Activated effector memory CD4-positive, alpha-beta T cell treated with anti-CD3 and anti-CD28 coated beads, Interleukin-2, amount 50 U/mL, for 16 hours (primary cell): ENCODE results near the gene NCEH1.

Experiments
- DNase-seq: peaks from one replicate; pipeline ENCODE4 v3.0.0-alpha.2; 2020

Gene NCEH1

DNA sequence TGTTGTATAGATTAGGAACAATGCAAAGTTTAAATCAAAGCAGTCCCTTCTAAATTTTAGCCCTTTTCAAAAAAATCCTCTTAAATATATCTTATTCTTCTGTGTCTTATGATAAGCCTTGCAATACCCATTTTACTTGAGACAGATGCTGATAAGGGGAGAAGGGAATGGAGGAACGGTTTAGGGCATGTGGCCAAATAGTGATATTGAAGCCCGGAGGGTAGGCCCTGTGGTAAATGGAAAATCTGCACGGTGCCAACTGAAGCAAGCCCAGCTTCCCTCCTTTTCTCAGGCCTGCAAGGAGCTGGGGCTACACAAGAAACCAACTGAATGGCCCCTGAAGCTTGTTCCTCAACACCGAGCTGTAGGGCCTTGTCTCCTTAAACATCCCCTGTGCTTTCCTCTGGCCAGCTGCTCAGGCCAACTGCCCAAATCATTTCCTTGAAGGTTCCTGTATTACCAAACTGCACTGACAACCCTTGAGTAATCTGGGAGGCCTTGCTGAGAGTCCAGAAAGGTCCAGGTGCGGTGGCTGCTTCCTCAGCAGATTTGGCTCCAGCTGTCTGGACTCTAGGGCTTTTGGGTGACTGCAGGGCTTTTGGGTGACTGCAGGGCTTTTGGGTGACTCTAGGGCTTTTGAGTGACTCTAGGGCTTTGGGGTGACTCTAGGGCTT is 67.2 kb downstream of the NCEH1 start:
- DNase-seq = no peak

DNA sequence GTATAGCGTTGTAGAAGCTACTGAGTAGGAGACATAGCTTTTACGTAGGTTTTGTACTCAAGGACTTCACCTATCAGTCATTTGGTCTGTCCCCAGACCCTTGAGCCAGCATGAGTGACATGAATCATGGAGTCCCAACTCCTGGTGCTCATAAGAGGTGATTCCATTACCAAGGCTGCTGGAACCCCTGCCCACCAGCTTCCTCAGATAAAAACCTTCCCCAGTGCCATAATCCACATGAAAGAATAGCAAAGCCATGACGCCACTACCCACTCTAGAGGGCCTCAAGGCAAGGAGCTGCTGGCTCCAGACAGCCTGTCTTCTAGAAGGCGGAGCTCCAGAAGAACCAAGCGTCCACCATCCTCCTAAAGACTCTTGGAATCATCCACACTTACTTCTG is 69.6 kb downstream of the NCEH1 start:
- no peak for DNase-seq

DNA sequence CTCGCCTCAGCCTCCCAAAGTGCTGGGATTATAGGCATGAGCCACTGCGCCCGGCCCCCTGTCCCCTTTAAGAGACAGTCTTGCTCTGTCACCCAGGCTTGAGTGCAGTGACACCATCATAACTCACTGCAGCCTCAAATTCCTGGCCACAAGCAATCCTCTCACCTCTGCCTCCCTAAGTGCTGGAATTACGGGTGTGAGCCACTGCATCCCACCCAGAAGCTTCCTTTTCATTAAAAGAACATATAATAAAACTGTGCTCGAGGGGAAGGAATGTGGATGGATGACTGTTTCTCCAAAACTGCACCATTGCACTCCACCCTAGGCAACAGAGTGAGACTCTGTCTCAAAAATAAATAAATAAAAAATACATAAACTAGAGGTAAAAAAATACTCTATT is 70.1 kb downstream of the NCEH1 start:
- no peak for DNase-seq

DNA sequence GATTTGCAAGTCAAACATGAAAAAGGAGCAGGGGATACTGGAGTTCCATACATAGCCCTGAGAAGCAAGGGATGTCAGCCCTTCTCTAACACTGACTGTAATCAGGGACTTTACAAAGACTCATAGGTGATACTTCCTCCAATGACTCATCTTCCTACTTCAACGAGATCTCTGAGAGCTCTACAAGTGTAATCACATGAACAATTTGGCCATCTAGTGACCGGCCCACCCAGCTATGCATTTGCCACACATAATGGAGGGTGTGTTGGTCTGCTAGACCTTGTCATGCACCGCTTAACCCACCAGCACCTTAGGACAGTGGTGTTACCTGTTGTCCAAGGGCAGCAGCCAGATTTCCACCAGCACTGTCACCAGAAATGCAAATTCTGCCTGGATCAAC is 75.3 kb downstream of the NCEH1 start:
- DNase-seq = no peak

DNA sequence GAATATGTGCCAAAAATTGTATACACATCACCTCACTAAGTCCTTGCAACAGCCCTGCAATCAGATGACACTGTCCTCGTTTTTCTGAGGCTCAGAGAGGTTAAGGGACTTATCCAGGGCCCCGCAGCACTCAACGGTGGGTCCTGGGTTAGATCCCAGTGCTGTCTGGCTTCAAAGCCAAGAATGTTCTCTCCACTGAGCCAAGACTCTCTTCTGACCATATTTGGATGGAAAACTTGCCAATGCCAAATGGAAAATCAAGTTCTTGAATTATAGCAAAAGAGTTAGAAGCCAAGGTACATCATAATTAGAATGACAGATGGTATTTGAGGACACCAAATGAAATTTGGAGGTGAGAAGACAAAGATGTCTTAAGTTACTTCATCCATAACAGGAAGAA is 75.9 kb downstream of the NCEH1 start:
- no peak for DNase-seq

DNA sequence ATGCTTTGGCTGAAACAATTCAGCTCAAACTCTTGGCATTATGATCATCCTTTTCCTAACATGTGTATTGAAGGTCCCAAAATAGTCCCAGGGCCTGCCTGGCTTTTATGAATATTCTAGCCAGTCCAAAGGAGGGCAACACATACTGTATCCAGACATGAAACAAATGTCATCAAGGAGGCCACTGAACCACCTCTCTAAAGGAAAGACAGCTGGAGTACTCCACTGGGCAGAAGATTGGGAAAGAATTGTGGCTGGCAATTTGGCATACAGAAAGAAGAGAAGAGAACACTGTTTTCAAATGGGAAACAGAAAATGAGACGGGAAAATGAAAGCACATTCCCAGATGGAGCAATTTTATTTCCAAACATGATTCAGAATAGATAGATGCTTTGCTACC is 80.6 kb downstream of the NCEH1 start:
- DNase-seq = no peak

DNA sequence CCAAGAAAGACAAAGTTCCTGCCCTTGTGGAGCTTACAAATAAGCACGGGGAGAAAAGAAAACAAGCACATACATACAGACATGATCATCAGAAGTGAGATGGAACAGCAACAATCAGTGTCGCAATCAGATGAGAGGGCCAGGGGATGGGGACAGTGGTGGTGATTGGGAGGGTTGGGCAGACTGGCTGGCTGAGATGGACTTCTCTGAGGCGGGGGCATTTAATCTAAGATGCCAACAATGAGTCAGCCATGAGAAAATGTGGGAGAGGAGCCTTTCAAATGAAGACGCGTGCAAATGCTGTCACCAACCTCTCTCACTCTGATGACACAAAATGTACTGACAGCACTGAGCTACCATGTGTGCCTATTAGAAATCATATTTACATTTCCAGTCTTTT is 81.4 kb downstream of the NCEH1 start:
- DNase-seq = no peak

DNA sequence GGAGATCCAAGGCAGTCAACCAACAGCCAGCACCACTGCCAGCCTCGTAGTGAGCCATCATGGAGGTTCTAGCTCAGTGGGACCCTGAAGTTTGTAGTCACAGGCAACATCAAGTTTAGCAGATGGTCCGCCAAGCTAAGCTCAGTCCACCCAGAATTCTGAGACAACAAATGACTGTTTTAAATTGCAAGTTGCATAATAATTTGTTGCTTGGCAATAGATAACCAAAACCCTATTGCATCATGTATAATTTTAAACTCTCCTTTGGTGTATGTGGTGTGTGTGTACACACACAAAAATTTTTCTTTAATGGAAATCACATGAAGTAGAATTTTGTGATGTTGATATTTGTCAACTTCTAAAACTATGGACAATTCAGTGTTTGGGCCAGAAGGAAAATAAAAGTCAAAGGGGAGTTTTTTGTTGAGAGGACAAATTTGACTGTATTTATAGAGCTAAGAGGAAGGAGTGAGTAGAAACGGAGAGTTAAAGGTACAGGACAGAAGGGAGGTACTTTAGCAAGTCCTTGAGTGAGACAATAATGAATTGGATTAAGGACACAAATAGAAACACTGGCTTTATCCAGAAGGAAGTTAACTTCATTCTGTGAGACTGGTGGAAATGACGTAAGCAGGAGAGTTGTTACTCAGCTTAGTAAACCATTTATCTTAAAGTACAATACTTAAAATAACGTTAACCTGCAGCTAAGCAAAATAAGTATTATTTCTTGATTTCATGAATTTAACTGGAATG is 83.6 kb downstream of the NCEH1 start:
- DNase-seq = no peak

DNA sequence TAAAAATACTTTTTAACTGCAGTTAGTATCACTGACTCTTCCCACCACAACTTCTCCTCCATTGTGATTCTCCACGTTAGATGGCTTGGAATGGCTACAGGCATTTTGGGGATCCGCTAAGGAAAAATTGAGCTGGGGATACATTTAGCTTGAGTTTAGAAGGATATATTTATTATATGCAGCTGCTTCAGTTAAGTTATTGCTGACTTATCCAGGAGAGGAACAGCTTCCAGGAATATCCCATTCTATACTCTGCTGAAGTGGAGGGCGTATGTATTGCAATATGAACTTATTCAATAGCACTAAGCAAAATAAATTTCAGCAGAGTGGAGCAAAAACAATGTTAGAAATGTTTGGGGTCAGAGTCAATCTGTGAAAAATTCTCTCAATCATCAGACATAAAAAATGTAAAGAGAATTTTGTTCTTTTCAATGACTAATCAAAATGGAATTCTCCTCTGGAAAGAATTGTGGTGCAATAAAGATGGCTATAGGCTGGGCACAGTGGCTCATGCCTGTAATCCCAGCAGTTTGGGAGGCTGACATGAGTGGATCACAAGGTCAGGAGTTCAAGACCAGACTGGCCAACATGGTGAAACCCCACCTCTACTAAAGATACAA is 84.7 kb downstream of the NCEH1 start:
- DNase-seq = no peak

DNA sequence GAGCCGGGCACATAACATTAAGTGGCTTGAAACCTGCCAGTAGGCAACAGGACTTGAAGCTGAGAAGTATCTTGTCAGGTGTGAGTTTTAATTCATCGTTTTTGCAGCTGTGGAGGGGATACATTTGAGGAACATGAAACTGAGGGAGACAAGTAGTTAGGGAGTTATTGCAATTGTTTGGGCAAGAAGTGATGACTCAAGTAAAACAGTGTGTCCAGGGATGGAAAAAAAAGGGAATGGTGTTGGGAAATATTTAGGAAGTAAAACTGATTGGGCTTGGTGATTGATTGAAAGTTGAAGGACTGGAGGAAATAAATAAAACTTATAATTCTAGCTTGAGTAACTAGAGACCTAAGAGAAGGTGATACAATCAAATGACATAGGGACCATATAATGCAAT is 85.5 kb downstream of the NCEH1 start:
- DNase-seq = no peak

DNA sequence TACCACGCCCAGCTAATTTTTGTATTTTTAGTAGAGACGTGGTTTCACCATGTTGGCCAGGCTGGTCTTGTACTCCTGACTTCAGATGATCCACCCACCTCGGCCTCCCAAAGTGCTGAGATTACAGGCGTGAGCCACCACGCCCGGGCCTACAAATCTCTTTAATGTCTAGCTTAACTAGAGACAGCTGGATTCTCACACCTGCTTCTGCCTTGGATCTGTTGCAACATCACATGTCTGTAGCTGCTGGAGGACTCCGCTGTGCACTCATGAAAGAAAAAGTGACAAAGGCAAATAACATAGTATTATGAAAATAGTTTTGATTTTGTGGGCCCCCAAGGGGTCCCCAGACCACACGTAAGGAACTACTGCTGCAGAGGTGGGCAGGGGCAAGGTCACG is 85.9 kb downstream of the NCEH1 start:
- no peak for DNase-seq

DNA sequence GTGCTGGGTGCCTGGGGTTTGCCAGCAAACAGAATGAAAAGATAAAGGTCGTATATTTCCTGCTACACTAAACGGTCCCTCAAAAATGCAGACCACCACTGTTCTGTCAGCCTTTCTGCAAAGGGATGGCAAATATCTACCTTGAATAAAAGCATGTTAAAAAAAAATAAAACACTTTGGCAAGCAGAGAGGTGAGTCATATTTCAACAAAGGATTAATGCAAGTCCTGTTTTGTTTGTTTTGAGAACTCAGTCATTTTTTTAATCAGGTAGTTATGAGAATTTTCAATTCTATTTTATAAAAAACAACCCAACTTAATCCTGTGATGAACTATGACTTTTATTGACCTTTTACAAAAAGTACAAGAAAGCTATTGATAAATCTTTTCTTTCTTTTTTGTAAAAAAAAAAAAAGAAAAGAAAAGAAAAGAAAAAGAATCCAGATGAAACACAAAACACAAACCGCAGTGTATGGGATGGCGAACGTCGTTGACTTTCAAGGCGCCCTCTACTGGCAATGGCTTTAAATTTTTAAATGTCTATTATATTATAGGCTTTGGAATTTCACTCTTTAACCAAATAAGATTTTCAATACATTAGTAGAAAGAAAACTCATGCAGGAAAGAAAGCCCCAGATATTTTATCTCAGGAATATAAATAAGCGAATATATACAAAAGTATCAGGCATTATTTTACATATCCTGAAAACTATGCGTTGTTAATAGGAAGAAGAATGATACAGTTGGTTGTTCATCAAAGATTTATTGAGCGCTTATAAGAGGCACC is 87.8 kb downstream of the NCEH1 start:
- DNase-seq = peak; percentile 74

DNA sequence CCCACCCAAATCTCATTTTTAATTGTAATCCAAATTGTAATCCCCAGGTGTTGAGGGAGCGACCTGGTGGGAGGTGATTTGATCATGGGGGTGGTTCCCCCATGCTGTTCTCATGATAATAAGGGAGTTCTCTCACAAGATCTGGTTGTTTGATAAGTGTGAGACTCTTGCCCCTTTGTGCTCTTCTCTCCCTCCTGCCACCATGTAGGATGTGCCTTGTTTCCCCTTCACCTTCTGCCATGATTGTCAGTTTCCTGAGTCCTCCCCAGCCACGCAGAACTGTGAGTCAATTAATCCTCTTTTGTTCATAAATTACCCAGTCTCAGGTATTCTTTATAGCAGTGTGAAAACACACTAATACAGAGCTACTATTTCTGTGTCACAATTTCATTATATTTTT is 88.7 kb downstream of the NCEH1 start:
- no peak for DNase-seq

DNA sequence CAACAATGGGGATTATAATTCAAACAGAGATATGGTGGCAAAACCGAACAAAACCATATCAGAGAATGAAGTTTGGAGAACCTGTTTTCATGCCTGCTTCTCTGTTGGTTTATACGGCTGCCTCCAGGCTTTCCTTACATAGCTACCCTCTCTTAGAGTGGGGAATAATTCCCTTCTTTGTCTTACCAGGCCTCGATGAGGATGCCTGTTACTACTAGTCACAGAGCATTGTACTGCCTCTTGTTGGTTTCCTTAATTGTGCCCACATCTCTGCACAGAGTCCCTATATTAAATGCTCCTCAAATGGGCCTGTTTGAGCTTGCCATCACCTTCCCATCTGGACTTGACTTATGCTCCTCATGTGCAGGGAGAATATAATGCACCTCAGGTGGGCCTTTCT is 92.9 kb downstream of the NCEH1 start:
- DNase-seq = no peak

DNA sequence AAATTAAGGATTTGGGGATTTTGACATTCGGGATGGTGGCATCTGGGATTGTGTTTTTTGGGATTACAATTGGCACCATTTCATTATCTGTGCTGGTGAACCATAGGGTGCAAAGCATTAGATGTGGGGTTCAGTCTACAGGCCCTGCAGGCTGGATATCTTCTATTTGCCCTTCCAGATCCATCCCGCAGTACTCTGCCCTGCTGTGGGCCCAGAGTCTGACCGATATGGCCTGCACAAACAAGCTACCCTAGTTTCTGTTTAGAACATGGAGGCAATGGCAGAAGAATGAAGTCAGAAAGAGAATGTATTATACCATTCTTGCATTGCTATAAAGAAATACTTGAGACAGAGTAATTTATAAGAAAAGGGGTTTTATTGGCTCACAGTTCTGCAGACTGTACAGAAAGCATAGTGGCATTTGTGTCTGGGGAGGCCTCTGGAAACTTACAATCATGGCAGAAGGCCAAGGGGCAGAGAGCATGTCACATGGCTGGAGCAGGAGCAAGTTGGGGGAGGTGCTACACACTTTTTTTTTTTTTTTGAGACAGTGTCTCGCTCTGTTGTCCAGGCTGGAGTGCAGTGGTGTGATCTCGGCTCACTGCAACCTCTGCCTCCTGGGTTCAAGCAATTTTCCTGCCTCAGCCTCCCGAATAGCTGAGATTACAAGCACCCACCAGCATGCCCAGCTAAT is 93.7 kb downstream of the NCEH1 start:
- no peak for DNase-seq

DNA sequence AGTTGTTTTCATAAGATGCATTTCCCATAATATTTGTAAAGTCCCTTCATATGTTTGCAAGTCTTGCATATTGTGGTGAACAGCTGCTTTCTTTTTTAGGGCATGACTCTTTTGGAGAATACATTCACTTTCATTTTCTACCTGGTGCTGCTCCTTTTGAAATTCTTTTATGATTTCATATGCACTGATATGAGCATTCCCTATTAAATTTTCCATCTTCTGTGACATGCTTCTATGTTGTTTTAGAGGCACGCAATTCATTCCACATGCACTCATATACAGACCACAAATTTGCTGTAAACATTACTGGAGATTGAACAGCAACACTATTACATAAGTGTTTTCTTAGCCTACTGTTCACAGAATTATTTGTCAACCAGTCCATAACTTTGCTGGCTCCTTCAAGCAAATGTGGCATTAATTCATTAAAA is 94.8 kb downstream of the NCEH1 start:
- no peak for DNase-seq

DNA sequence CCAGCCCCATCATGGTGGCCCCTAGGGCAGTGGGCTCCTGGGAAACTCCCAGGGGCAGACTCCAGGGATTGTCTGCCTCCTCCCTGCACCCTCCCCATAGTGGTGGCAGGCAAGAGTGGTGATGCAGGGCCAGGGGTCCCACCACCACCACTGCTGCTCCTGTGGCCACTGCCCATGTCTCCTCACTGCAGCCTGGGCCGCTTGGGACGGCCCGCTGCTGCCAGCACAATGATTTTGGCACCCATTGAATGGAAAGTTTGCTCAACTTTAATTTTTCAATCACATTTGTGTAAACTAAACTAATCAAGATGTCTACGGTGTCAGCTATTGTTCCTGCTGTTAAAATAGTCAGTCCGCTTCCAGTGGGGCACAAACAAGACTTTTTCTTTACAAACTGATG is 95.6 kb downstream of the NCEH1 start:
- no peak for DNase-seq

DNA sequence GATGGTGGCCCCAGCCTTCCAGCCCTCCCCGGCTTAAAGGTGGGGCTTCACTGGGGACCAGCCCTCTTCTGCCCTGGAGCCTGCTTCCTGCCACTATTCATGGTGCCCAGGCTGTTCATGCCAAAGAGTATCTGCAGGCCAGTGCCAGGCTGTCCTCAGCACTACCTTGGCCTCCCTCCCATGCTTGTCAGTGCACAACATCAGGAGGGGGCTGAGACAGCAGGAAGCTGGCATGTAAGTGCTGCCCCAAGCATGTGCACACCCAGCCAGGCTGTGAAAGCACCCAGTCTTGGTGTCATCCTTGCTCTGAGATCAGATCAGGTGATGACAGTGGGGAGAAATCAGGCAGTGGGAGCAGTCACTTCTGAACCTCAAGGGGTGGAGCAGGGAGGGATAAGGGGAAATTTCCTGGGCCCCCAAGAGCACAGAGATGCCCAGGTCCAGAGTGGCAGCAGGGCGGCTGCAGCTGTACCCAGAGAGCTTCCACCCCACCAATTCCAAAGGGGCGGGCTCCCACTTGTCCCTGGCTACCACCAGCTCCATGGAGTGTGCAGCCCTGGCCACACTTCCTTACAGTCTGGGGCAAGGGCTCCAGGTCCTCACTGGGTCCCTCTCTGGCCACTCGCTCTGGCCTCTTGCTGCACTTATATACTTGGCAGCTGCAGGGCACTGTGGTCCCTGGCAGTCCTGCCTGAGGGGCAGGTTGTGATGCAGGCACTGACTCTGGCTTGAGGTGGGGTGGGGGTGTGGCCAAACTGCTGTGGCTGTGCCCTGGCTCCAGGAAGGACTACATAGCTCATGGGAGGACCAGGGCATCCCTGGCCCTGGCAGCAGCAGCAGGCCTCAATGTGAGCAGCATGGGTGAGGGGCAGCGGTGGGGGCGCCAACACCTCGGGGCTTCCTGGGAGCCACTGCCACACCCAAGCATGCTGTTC is 96.3 kb downstream of the NCEH1 start:
- DNase-seq = no peak

DNA sequence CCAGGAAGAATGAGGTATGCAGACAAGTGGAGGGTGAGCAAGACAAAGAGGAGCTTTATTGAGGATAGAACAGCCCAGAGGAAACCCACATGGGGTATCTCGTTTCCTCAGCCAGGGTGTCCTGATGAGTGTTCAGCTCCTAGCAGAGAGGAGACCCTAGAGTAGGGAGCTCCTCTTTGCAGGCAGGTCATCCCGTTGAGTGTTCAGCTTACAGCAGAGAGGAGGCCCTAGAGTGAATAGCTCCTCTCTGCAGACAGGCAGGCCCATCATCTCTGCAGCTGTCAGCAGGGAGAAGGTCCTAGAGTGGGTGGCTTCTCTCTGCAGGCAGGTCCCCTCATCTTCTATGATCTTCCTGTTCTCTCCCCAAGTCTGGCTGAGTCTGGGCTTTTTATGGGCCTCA is 97.0 kb downstream of the NCEH1 start:
- DNase-seq = no peak

DNA sequence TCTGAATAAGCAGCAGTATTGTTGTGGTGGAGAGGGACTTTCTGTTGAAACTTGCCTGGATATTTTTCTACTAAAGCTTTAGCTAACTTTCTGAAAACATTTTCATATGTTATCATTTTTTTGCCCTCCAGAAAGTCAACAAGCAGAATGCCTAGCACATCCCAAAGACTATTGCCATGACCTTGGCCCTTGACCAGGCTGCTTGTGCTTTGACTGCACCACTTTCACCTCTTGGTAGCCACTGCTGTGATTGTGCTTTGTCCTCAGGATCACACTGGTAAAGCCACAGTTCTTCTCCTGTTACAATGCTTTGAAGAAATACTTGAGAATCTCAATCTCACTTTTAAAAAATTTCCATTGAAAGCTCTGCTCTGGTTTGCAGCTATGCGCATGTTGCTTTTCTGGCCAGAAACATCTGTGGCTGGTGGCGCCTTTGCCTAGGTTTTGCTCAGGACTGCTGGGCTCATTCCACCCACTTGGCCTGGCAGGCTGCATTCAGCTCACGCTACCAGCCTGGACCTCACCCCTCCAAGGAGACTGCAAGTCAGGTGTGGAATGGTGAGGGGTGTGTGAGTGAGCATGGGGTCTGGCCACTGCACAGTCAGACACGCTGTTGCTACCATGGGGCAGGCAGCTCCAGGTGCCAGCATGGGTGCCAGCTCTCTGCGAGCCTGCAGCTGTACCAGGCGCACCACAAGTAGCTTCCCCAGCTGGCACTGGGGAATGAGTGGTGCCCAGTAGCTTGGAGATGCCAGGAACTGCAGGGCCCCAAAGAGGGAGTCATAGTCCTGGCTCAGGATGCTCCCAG is 97.8 kb downstream of the NCEH1 start:
- no peak for DNase-seq

DNA sequence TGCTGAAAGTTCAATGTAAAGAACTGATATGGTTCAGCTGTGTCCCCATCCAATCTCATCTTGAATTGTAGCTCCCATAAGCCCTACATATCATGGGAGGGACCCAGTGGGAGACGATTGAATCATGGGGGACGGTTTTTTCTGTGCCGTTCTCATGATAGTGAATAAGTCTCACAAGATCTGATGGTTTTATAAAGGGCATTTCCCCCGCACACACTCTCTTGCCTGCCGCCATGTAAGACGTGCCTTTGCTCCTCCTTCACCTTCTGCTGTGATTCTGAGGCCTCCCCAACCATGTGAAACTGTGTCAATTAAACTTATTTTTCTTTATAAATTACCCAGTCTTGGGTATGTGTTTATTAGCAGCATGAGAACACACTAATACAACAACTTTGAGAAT is 101.1 kb downstream of the NCEH1 start:
- no peak for DNase-seq
